ENCODE measurements around the gene MYO10.

GRCh38 chr5:16812448-16812847 is 123.6 kb downstream of the MYO10 start:
- TF ChIP-seq CTCF (conservative IDR thresholded peaks at IDR 0.05), result no peak
- no peak for TF ChIP-seq ZFX (IDR thresholded peaks at IDR 0.05)

All from C4-2B (cell line).